DND-41 (cell line): Measurements from ENCODE around the gene FBXL20.

ENCODE experiments used
- CTCF ChIP-seq: IDR thresholded peaks from 2 replicates; pipeline ENCODE4 v1.5.1; 2012; ENCODE audit warnings: borderline replicate concordance, low read length, moderate library complexity, mild to moderate bottlenecking; ENCODE audit not compliant: poor library complexity, severe bottlenecking; ENCODE audit errors: extremely low read depth
- EZH2 ChIP-seq: IDR thresholded peaks from 3 replicates; pipeline ENCODE4 v1.6.1; 2012; ENCODE audit warnings: borderline replicate concordance, low read depth, mild to moderate bottlenecking, moderate library complexity, low read length, inconsistent platforms; ENCODE audit not compliant: severe bottlenecking

GRCh38 chr17:39246274-39246673, 155.2 kb downstream of the FBXL20 start:
- TF ChIP-seq CTCF: no peak
- no peak for TF ChIP-seq EZH2
